D341Med (cell line): Measurements from ENCODE around the gene TMEM178A.

Source experiments
- DNase-seq: peaks from one replicate; pipeline ENCODE4 v3.0.0; 2012; ENCODE audit warnings: low spot score

Gene TMEM178A

DNA sequence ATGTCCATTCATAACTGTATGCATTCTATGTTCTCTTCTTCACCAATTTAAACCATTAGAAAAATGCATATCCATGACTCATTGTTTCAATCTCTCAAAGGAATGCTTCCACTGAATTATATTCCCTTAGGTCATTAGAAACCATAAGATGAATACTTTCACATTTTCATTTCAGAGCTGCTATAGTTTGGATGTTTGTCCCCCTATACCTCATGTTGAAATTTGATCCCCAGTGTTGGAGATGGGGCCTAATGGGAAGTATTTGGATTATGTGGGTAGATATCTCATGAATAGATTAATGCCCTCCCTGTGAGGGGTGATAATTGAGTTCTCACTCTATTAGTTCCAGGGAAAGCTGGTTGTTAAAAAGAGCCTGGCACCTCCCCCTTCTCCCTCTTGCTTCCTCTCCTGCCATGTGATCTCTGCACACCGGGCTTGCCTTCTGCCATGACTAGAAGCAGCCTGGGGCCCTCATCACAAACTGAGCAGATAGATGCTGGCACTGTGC is 77.6 kb downstream of the TMEM178A start:
- peak; percentile 33 for DNase-seq

DNA sequence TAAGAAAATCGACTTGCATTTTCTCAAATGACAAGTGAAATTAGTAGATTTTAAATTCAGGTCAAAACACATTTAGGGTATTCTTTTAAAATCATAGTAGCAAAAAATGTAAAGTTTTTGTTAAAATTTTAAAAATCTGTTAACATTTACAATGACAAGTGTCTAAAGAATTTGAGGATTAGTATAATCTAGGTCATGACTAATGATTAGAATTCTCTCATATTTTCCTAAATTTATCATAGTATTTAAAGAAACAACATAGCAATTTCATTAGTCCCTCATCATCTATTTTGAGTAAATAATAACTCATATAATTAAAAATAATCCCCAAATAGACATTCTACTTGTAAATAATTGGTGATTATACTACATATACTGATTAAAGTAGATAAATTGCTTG is 89.7 kb downstream of the TMEM178A start:
- no peak for DNase-seq

DNA sequence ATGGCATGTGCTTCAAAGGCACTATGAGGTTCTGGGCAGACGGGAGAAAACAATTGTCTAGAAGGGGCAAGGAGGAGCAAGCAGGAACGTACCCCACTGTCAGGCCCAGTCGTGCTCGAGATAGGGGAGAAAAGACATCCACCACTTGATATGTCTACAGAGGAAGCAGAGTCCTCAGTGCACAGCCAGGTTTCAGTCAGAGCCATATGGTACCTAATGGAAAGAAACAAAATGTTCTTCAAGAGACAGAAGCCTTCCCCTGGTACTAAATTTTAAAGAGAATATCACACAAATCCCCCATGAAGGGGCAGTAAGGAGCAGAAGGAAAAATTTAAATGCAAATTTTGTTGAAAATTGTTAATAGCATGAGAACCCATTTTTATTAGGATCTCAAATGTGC is 91.4 kb downstream of the TMEM178A start:
- DNase-seq, result no peak

DNA sequence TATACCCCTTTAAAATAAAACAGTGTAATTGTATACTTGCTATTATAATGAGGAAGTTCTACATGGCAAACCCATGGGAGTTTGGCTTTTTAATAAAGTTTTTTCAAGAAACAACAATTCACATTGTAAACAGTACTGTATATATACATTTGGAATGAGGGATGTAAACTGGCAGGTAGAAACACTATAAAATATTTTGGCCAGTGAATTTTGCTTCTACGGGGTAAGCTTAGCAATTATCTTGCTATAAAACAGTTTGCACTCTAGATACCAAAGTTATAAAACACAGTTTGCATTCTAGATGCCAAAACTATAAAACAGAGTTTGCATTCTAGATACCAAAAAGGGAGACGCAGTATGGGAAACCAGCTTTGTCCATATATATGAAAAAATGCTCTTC is 96.7 kb downstream of the TMEM178A start:
- DNase-seq, result no peak
